T-helper 17 cell (primary cell): ENCODE data around the gene DHTKD1. TPM values are rescaled to one million over a fixed set of nuclear protein-coding genes. Genes with fewer than 3 reads are reported as not detected.

ENCODE experiments used
- ATAC-seq: fragments of 150-1000 bp; cut with Tn5 transposase; 2 replicates; pipeline ENCODE4 v1.10.0; 2021; ENCODE audit warnings: mild to moderate bottlenecking, moderate library complexity
- DNase-seq, 3 donors: peaks; one replicate each; pipeline versions ENCODE4 v3.0.0 to v3.0.0-alpha.2; 2020 to 2021
- H3K9me3 ChIP-seq: one replicate; pipeline ENCODE4 v1.7.0; 2013; ENCODE audit warnings: low read length, mild to moderate bottlenecking; ENCODE audit not compliant: control insufficient read depth, poor library complexity, severe bottlenecking
- H3K27ac Mint-ChIP-seq: one replicate; pipeline ENCODE4 v1.8.0; 2022; ENCODE audit warnings: mild to moderate bottlenecking, moderate library complexity, mixed read lengths
- H3K27me3 Mint-ChIP-seq: one replicate; pipeline ENCODE4 v1.8.0; 2022; ENCODE audit warnings: mixed read lengths
- H3K36me3 Mint-ChIP-seq: one replicate; pipeline ENCODE4 v1.8.0; 2022; ENCODE audit warnings: low read depth, mixed read lengths
- H3K4me1 Mint-ChIP-seq: one replicate; pipeline ENCODE4 v1.8.0; 2022; ENCODE audit warnings: mild to moderate bottlenecking, mixed read lengths
- H3K4me3 Mint-ChIP-seq: one replicate; pipeline ENCODE4 v1.8.0; 2022; ENCODE audit warnings: mild to moderate bottlenecking, moderate library complexity, mixed read lengths
- total RNA-seq, 4 donors: library from RNA in 2 of 4; stranded (reverse) in 2 of 4; gene quantifications; one replicate each; pipeline ENCODE4 v1.2.3 and lab custom pipeline; 2022 to 2026

Gene DHTKD1, protein sequence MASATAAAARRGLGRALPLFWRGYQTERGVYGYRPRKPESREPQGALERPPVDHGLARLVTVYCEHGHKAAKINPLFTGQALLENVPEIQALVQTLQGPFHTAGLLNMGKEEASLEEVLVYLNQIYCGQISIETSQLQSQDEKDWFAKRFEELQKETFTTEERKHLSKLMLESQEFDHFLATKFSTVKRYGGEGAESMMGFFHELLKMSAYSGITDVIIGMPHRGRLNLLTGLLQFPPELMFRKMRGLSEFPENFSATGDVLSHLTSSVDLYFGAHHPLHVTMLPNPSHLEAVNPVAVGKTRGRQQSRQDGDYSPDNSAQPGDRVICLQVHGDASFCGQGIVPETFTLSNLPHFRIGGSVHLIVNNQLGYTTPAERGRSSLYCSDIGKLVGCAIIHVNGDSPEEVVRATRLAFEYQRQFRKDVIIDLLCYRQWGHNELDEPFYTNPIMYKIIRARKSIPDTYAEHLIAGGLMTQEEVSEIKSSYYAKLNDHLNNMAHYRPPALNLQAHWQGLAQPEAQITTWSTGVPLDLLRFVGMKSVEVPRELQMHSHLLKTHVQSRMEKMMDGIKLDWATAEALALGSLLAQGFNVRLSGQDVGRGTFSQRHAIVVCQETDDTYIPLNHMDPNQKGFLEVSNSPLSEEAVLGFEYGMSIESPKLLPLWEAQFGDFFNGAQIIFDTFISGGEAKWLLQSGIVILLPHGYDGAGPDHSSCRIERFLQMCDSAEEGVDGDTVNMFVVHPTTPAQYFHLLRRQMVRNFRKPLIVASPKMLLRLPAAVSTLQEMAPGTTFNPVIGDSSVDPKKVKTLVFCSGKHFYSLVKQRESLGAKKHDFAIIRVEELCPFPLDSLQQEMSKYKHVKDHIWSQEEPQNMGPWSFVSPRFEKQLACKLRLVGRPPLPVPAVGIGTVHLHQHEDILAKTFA
- 10 to 100 TPM in 1 of 2 donors, 1 to 10 TPM in 1; 8.9 to 10.3 TPM for total RNA-seq
- total RNA-seq (lab: John Stamatoyannopoulos, UW), result 22.2 to 23.5 reads per million in 2 donors

DNA sequence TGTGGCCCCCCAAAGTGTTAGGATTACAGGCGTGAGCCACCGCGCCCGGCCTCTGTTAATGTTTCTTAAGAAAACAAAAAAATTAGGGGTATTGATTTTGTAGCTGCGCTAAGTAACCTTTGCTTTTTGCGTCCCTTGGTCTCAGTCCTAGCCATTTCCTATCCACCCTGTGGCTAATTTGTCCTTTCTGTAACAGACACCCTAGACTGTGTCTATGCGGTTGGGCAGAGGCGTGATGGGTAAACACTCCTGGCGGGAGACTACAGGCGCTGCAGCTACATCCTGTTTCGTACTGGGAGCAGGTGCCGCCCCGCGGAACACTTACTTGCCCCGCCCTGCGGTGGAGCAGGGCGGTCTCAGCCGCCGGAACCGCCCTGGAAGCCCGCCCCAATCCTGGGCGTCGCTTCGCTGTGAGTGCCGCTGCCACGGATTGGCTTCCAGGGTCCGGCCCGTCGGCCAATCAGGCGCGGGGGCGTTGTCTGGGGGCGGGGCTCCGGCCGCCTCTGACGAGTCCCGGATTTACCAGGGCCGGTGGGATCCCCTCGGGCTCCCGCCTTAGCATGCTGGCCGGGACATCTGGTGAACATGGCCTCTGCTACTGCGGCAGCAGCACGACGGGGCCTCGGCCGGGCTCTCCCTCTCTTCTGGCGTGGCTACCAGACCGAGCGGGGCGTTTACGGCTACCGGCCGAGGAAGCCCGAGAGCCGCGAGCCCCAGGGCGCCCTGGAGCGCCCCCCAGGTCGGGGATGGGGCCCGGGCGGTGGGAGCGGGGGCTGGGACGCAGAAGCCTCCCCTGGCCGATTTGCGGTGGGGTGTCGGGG, at the start of gene DHTKD1:
DHTKD1 (plus strand) TSS at position 506 of the 821 bp plus-strand sequence; CDS start at position 586, 80 bp downstream.
- peak within 1 kb of the TSS; percentile 87 for H3K4me3 Mint-ChIP-seq
- no peaks in the 10 kb centered on the region for H3K9me3 ChIP-seq

DNA sequence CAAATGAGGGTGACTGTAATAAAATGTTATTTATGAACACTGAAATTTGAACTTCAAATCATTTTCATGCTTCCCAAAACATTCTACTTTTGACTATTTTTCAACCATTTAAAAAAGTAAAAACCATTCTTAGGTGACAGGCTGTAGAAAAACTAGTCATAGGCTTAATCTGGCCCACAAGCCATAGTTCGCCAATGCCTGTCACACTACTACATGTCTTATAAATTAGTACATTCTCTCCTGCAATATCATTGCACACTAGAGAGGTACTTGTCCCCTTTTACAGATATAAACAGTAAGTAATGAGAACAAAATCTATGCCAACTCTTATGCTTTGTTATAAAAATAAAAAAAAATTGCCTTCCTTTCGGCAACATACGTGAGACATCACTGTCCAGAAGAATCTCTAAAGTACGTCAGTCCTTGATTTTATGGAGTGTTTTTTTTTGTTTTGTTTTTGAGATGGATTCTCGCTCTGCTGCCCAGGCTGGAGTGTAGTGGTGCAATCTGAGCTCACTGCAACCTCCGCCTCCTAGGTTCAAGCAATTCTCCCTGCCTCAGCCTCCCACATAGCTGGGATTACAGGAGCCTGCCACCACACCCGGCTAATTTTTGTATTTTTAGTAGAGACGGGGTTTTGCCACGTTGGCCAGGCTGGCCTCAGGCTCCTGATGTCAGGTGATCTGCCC, 49.3 kb upstream of the DHTKD1 start:
- no peaks in the 10 kb centered on the region for H3K9me3 ChIP-seq
- Mint-ChIP-seq H3K4me1 (peaks cover 11% of the 10 kb centered on the region), H3K4me3 (no peak overlapping the region), H3K27me3 (no peaks in the 10 kb centered on the region), H3K27ac (no peak overlapping the region), H3K36me3 (no peaks in the 10 kb centered on the region)
- DNase-seq (no peak), ATAC-seq (no peak)

More for the DNA sequence above, at the start of gene DHTKD1:
- peak; percentile 98 to 99 (median 98) for DNase-seq
- peak; percentile 99 for ATAC-seq
- Mint-ChIP-seq H3K36me3 (no peaks in the 10 kb centered on the region), H3K4me1 (peaks cover 8% of the 10 kb centered on the region), H3K27me3 (no peaks in the 10 kb centered on the region), H3K27ac (peak within 1 kb of the TSS; percentile 88)

DNA sequence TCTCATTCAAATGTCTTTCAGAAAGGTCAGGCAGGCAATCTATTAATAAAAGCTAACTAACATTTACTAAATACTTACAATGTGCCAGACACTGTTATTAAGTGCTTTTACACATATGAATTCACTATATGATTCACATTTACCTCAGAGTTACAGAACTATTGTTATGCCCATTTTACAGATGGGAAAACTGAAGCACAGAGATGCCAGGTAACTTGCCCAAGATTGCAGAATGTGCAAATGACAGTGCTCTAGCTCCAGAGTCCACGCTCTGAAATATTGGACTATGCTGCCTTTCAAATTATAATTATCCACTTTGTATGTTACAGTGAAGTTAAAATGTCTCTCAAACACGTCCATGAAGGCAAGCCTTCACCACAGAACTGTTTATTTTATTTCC, 48.2 kb upstream of the DHTKD1 start:
- Mint-ChIP-seq H3K4me1 (peaks cover 10% of the 10 kb centered on the region), H3K27me3 (no peaks in the 10 kb centered on the region), H3K4me3 (no peak overlapping the region), H3K36me3 (no peaks in the 10 kb centered on the region), H3K27ac (peak overlapping the region; percentile 56)
- DNase-seq, result no peak
- no peaks in the 10 kb centered on the region for H3K9me3 ChIP-seq
- no peak for ATAC-seq

DNA sequence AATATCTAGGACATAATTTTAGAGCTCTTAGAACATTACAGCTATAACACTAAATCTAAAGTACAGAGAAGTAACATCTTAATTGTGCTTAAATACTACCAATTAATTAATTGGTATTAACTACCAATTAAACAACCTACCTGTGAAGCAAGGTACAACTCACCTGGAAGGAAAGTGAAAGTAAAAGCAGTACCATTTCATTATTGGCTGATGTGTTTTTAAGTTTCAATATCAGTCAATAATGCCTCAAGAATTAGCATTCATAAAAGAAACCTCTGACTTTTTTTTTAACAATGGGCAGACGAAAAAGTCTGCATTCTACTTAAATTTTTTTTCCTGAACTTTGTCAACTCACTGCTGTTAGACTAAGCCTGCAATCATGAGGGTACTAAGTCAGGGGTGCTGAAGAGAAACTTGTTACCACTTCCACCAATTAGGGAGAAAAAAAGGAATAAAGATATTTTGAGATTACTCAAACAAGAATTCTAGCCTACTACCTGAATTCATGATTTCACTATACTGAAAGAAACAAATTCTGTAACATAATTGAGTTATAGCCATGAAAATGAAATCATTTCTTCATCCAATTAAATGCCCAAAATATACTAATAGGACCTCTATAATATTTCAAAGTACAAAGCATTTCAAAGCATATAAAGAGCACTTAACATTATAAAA, 46.0 kb upstream of the DHTKD1 start:
- H3K4me3 Mint-ChIP-seq, result peak overlapping the region; percentile 12
- DNase-seq (no peak), ATAC-seq (peak; percentile 54)
- peak overlapping the region; percentile 24 for H3K27ac Mint-ChIP-seq
- peaks cover 18% of the 10 kb centered on the region for H3K4me1 Mint-ChIP-seq
- no peaks in the 10 kb centered on the region for H3K27me3 Mint-ChIP-seq
- no peaks in the 10 kb centered on the region for H3K9me3 ChIP-seq
- H3K36me3 Mint-ChIP-seq, result no peaks in the 10 kb centered on the region

DNA sequence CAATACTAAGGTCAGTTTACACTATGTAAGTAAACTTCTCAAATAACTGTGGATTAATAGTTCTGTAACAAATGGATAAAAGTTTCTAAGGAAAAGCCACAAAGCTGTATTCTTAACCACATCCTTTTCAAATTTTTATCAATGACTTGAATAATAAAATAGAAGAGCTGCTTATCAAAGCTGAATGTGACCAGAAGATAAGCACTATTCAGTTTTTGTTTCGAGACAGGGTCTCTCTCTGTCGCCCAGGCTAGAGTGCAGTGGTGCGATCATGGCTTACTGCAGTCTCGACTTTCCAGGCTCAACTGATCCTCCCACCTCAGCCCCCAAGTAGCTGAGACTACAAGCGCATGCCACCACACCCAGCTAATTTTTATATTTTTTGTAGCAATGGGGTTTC, 43.2 kb upstream of the DHTKD1 start:
- ATAC-seq, result no peak
- peaks cover 5% of the 10 kb centered on the region for H3K36me3 Mint-ChIP-seq
- no peaks in the 10 kb centered on the region for H3K27me3 Mint-ChIP-seq
- peaks cover 23% of the 10 kb centered on the region for H3K4me1 Mint-ChIP-seq
- no peak overlapping the region for H3K4me3 Mint-ChIP-seq
- H3K27ac Mint-ChIP-seq, result no peak overlapping the region
- no peak for DNase-seq
- no peaks in the 10 kb centered on the region for H3K9me3 ChIP-seq

DNA sequence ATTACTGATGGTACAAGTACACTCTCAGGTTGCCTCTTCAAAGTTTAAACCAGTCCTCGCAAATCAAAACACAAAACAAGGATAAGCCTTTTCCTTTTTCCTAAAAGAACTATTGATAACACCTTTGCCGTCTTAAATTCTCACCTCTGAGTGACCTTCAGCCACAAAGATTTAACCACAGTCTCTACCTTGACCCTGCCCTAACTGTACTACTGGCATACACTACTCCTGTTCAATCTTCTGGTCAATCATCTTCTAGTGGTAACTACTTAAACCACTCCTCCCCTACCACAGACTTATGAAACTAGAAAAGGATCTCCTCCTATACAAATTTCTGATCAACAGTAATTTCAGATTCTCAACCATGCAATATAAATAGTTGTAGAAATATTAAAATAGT, 41.2 kb upstream of the DHTKD1 start:
- no peak overlapping the region for H3K4me3 Mint-ChIP-seq
- peaks cover 23% of the 10 kb centered on the region for H3K4me1 Mint-ChIP-seq
- DNase-seq, result no peak
- H3K27me3 Mint-ChIP-seq, result no peaks in the 10 kb centered on the region
- H3K9me3 ChIP-seq, result no peaks in the 10 kb centered on the region
- H3K27ac Mint-ChIP-seq, result no peak overlapping the region
- ATAC-seq, result no peak
- H3K36me3 Mint-ChIP-seq, result peaks cover 5% of the 10 kb centered on the region

DNA sequence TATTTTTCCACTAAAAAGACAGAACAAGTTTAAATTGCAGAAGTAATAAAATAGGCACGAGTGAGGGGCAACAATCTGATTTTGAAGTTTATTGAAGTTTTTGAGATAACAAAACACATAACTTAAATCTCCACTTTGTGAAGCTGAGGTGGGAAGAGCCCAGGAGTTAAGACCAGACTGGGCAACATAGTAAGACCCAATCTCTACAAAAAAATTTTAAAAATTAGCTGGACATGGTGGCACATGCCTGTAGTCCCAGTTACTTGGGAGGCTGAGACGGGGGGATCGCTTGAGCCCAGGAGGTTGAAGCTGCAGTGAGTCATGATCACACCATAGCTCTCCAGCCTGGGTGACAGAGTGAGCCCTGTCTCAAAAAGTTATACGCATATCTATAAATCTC, 37.4 kb upstream of the DHTKD1 start:
- peak overlapping the region; percentile 83 for H3K27ac Mint-ChIP-seq
- H3K9me3 ChIP-seq, result no peaks in the 10 kb centered on the region
- peaks cover 10% of the 10 kb centered on the region for H3K36me3 Mint-ChIP-seq
- H3K27me3 Mint-ChIP-seq, result no peaks in the 10 kb centered on the region
- ATAC-seq (no peak), DNase-seq (no peak)
- peaks cover 21% of the 10 kb centered on the region for H3K4me1 Mint-ChIP-seq
- no peak overlapping the region for H3K4me3 Mint-ChIP-seq

DNA sequence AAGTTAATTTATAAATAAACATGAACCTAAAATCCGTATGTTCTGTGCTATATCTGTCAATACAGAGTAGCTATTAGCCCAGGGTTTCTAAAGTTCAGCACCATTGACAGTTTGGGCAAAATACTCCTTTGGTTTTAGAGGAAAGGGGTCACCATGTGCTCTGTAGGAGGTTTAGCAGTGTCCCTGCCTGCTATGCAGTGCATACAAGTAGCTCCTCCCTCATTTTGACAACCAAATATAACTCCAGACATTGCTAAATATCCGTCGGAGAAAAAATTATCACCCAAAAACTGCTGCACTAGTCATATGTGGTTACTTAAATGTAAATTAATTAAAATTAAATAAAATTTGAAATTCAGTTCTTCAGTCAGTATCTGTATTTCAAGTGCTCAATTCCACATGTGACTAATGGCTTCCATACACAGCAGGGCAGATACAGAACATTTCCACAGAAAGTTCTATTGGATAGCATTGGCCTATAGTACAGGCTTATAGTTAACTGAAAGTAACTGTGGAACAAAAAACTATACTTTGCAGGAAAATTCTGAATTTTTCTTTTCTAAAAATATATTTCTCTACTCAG, 32.6 kb upstream of the DHTKD1 start:
- no peaks in the 10 kb centered on the region for H3K9me3 ChIP-seq
- no peak overlapping the region for H3K27ac Mint-ChIP-seq

DNA sequence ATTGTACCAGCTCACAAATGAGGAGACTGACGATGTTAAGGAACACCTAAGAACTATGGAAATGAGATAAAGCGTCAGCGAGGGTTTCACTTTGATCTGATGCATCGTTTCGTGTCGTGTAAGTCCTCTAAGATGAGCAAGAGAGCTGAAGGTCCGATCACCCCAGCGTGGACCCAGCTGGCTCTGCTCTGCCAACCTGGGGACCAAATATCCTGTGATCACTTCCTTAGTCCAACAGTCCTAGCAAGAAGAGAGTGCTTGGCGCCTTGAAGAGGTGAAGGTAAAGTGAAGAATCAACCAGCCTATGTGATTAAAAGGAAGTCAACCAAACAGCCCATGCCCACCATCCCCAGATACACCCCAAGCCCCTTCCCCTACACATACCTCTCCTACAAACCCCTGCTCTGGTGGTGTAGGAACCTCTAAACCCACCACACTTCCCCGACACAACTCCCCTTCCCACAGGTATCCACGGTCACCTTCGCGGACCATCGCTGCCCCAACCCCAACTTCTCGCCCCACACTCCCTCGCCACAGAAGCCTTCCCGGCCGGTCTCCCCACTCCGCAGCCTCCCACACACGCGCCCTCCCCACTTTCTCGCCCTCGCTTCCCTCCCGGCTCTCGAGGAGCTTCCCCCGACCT, 26.9 kb upstream of the DHTKD1 start:
- ATAC-seq (no peak), DNase-seq (no peak)

More for the DNA sequence above, 32.6 kb upstream of the DHTKD1 start:
- no peak for DNase-seq
- Mint-ChIP-seq H3K4me1 (peaks cover 19% of the 10 kb centered on the region), H3K4me3 (no peak overlapping the region), H3K27me3 (no peaks in the 10 kb centered on the region), H3K36me3 (peaks cover 5% of the 10 kb centered on the region)
- ATAC-seq, result no peak

DNA sequence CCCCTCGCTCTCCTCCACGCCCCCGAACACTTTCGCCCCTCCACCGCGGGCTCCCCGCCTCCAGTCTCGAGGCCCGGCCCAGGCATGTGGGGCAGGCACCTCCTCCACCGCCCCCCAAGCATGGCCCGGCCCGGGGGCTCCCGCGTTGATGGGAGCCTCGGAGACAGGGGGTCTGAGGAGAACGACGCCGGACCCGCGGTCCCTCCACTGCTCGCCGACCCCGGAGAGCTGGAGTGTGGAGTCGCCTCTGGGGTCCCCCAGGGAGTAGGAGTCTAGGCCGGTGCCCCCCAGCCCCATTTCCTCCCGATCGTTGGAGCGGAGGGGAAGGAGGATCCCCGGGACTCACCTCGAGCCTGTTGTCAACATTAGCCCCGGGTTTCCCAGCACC, 26.4 kb upstream of the DHTKD1 start:
- Mint-ChIP-seq H3K27me3 (no peaks in the 10 kb centered on the region), H3K27ac (peak overlapping the region; percentile 99), H3K36me3 (peaks cover 6% of the 10 kb centered on the region), H3K4me1 (peaks cover 25% of the 10 kb centered on the region), H3K4me3 (peak overlapping the region; percentile 99)
- ATAC-seq (peak; percentile 6), DNase-seq (peak; percentile 36 to 48 (median 39))
- H3K9me3 ChIP-seq, result no peaks in the 10 kb centered on the region

More for the DNA sequence above, 26.9 kb upstream of the DHTKD1 start:
- Mint-ChIP-seq H3K4me1 (peaks cover 25% of the 10 kb centered on the region), H3K36me3 (peaks cover 6% of the 10 kb centered on the region), H3K4me3 (peak overlapping the region; percentile 99), H3K27me3 (no peaks in the 10 kb centered on the region), H3K27ac (peak overlapping the region; percentile 99)
- H3K9me3 ChIP-seq, result no peaks in the 10 kb centered on the region
